H1 (cell line): ENCODE data around the gene NAT10. TPM values are rescaled to one million over a fixed set of nuclear protein-coding genes. Genes with fewer than 3 reads are reported as not detected.

Experiments
- TBP ChIP-seq: IDR thresholded peaks from 2 replicates; pipeline ENCODE4 v1.6.1; 2011; ENCODE audit warnings: low read depth, low read length, improper control_type of control experiment
- polyA plus RNA-seq, 7 experiments: library from polyadenylated mRNA; depleted of rRNA in 3 of 7; stranded (reverse) in 5 of 7; unstranded in 2 of 7; fragments of >200 nt in 5 of 7; fragments of 200-250 nt in 2 of 7; gene quantifications; 1 replicate in 5 of 7; 2 replicates in 1 of 7; 4 replicates in 1 of 7; pipeline versions ENCODE4 v1.2.1 to v1.2.3, GENCODE V29; 2011 to 2013; ENCODE audit warnings: missing spikeins in 2 of 7, mixed read lengths in 2 of 7
- total RNA-seq: library from RNA; stranded (reverse); fragmentation: NEBNext Ultra II Directional; extraction: Animal tissue kit (Norgen Biotek cat#: 25700); gene quantifications from 2 replicates; pipeline ENCODE4 v1.2.1, GENCODE V29; 2021

Gene NAT10
- total and polyA plus RNA-seq, 2 of the 8 experiments (the other 6 are each of a cell fraction or from before 2014, with no cell fraction given) = 66.3 to 89.6 TPM

GRCh38 chr11:34161812-34162492 is 56.5 kb downstream of the NAT10 start (continued):
- no peak for TF ChIP-seq TBP
